Measurements from ENCODE around the gene ALG8. TPM values are rescaled to one million over a fixed set of nuclear protein-coding genes. Genes with fewer than 3 reads are reported as not detected.

The ALG8 gene
- total RNA-seq, 1 donor: 60.9 TPM

DNA sequence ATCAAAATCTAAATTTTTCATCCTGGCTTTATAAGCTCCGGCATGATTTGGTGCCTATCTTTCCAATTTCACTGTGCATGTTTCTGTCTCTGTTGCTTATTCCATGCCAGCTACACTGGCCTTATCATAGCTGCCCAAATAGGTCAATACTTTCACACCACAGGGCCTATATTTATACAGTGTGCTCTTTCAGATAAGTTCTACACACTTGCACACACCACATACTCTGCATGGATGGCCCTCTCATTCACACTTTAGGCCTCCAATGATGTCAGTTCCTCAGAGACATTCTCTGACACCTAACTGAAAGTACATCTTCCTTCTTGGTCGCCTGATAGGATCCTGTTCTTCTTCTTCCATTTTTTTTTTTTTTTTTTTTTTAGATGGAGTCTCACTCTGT, 7.0 kb downstream of the ALG8 start:
- DNase-seq (ENCODE audit: low read depth): no peak
- H3K4me3 ChIP-seq (ENCODE audit: low read depth, low read length): no peak overlapping the region
- TF ChIP-seq, protein P1, sequence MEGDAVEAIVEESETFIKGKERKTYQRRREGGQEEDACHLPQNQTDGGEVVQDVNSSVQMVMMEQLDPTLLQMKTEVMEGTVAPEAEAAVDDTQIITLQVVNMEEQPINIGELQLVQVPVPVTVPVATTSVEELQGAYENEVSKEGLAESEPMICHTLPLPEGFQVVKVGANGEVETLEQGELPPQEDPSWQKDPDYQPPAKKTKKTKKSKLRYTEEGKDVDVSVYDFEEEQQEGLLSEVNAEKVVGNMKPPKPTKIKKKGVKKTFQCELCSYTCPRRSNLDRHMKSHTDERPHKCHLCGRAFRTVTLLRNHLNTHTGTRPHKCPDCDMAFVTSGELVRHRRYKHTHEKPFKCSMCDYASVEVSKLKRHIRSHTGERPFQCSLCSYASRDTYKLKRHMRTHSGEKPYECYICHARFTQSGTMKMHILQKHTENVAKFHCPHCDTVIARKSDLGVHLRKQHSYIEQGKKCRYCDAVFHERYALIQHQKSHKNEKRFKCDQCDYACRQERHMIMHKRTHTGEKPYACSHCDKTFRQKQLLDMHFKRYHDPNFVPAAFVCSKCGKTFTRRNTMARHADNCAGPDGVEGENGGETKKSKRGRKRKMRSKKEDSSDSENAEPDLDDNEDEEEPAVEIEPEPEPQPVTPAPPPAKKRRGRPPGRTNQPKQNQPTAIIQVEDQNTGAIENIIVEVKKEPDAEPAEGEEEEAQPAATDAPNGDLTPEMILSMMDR (IDR thresholded peaks at IDR 0.05; ENCODE audit: insufficient read depth, low read depth, low read length): no peak

DNA sequence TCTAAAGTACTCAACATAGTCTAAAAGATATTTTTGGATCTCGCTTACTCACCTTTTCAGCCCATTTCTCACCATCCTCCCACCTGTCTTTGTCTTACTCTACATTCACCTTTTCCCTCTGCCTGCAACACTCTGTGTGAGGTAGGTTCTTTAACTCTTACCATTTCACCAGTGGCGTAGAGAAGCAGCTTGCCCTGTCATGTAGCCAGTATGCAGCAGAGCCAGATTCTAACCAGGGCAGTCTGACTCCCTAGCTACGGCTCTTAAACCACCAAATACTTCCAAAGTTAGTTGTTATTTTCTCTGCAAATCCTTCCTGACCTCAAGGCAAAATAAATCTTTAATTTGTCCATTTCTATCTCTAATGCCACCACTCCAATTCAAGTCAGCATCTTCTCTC, 7.5 kb downstream of the ALG8 start:
- DNase-seq (ENCODE audit: low read depth): no peak
- TF ChIP-seq, protein P1 (IDR thresholded peaks at IDR 0.05; ENCODE audit: insufficient read depth, low read depth, low read length): no peak
- no peak overlapping the region for H3K4me3 ChIP-seq (ENCODE audit: low read depth, low read length)

DNA sequence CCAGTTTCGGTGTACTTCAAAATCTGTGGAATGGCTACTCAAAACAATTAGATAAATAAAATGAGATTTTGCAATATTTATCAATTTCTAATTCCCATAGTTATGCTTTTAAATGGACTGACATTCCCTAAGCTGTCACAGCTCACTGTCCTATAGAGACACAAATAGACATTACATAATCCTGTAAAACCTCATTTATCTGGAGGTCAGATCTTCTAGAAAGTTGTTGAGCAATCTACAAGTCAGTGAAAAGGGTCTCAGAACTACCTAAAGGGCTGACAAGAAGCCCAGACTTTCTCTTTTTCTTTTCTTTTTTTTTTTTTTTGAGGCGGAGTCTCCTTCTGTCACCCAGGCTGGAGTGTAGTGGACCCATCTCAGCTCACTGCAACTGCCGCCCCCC, 12.0 kb downstream of the ALG8 start:
- TF ChIP-seq, protein P1 (IDR thresholded peaks at IDR 0.05; ENCODE audit: insufficient read depth, low read depth, low read length): no peak
- DNase-seq (ENCODE audit: low read depth): peak; percentile 20
- no peak overlapping the region for H3K4me3 ChIP-seq (ENCODE audit: low read depth, low read length)

DNA sequence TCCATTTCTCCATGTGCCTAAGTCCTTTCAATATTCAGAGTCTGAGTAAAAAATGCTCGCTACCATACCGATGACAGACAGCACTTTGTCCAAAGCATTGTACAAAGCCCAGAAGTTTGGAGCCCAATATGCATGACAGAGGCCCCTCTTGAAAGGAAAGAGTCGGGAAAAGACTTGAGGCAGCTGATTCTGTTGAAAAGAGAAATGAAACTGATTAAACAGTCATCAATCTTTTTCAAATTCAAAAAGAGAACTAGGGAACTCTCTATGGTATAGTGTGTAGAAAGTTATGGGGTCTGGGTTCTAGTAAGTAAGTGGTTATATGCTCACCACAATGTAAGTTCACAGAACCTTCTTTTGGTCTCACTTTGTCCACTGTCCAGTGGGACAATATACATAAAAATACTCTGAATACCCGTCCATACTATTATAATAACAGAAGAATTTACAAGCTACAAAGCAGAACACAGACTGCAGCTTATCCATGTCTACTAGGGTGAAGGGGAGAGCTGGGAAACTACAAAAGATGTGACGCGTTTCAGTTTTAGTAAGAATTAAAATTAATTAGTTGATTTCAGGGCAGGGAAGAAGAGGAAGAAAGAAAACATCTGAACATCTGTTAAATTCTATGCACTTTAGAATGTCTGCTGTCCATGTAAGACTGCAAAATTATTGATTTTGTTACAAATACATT, 26.7 kb downstream of the ALG8 start:
- TF ChIP-seq, protein P1 (IDR thresholded peaks at IDR 0.05; ENCODE audit: insufficient read depth, low read depth, low read length): no peak
- DNase-seq (ENCODE audit: low read depth): no peak

DNA sequence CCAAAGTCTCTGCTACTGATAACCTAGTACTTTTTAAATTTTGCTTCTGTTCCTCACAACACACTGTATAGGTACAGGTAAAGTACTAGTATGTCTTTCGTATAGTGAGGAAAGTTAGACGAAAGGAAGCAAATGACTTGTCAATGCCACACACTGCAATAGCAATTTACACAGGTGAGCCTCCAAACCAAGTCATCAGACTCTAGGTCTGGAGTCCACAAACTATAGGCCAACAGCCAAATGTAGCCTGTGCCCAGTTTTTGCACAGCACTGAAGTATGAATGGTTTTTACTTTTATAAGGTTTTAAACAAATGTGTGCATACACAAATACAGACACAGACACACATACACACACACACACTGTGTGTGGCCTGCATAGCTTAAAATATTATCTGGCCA, 28.1 kb downstream of the ALG8 start:
- no peak for DNase-seq (ENCODE audit: low read depth)
- TF ChIP-seq, protein P1 (IDR thresholded peaks at IDR 0.05; ENCODE audit: insufficient read depth, low read depth, low read length): no peak
- no peak overlapping the region for H3K4me3 ChIP-seq (ENCODE audit: low read depth, low read length)

More for the DNA sequence above, 26.7 kb downstream of the ALG8 start:
- no peak overlapping the region for H3K4me3 ChIP-seq (ENCODE audit: low read depth, low read length)

DNA sequence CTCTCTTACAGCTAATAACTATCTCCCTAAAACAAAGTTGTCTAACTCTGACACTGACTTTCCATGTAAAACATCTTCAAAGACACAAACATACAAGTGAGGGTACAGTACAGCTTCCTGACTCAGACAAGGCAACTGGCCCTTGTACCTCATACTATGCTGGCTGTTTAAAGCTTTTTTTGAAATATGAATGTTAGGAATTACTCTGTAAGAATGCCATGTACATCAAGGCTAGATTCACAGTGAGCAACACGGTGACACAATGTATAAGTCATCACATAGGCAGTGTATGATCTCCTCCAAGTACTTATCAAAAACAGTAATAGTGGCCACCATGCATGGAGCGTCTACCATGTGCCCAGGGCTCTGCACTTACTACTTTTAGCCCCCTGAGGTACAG, 28.6 kb downstream of the ALG8 start:
- no peak overlapping the region for H3K4me3 ChIP-seq (ENCODE audit: low read depth, low read length)
- TF ChIP-seq, protein P1 (IDR thresholded peaks at IDR 0.05; ENCODE audit: insufficient read depth, low read depth, low read length): no peak
- DNase-seq (ENCODE audit: low read depth): no peak

DNA sequence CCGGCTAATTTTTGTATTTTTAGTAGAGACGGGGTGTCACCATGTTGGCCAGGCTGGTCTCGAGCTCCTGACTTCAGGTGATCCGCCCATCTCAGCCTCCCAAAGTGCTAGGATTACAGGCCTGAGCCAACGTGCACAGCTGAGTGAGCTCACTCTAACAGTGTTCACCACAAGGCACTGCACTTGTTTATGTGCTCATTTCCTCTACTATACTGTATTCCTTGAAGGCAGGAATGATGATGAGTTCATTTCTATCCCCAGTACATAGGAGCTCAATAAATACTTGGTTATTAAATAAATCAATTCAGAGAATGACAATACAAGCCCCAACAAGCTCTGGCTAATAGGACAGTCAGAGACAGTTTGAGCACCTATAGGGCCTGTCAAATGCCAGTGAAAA, 29.1 kb downstream of the ALG8 start:
- H3K4me3 ChIP-seq (ENCODE audit: low read depth, low read length): no peak overlapping the region
- DNase-seq (ENCODE audit: low read depth): no peak
- TF ChIP-seq, protein P1 (IDR thresholded peaks at IDR 0.05; ENCODE audit: insufficient read depth, low read depth, low read length): no peak

Data from fibroblast of villous mesenchyme (primary cell).